IMR-90 (cell line): ENCODE data around the gene ASRGL1. TPM values are rescaled to one million over a fixed set of nuclear protein-coding genes. Genes with fewer than 3 reads are reported as not detected.

Experiments
- ATAC-seq: fragments of 200-7000 bp; cut with Tn5 transposase; 2 replicates; pipeline ENCODE4 v1.9.1; 2020; ENCODE audit warnings: low read depth, mild to moderate bottlenecking, moderate library complexity
- BruUV-seq: library from RNA; stranded (reverse); fragments of 400-500 nt; replicated peaks from 2 replicates; lab custom pipeline; 2021; lab: Mats Ljungman, UMichigan
- CTCF ChIA-PET: fragments of 300-600 bp; formaldehyde crosslinking; extraction: SDS; loops from one replicate; lab custom pipeline; 2021; ENCODE audit warnings: antibody characterized with exemption; lab: Yijun Ruan, JAX
- POLR2A ChIA-PET: fragments of 300-600 bp; sonication (Branson Sonifier 250); formaldehyde crosslinking; loops from one replicate; lab custom pipeline; 2022; ENCODE audit warnings: antibody characterized with exemption; ENCODE audit not compliant: unreplicated experiment; lab: Charles Lee
- DNase-seq: peaks from one replicate; pipeline ENCODE4 v3.0.0; 2013
- H2AFZ ChIP-seq: replicated peaks from 2 replicates; pipeline ENCODE3; 2013; ENCODE audit warnings: low read length, mild to moderate bottlenecking; ENCODE audit not compliant: poor library complexity
- H2AK5ac ChIP-seq: 2 replicates; pipeline ENCODE4 v1.6.1; 2013; ENCODE audit warnings: low read depth, low read length, inconsistent platforms
- H2AK9ac ChIP-seq: replicated peaks from 2 replicates; pipeline ENCODE3; 2013; ENCODE audit warnings: mild to moderate bottlenecking, low read depth, low read length, moderate library complexity; ENCODE audit not compliant: poor library complexity
- H2BK120ac ChIP-seq: 2 replicates; pipeline ENCODE4 v1.6.1; 2013; ENCODE audit warnings: low read depth, low read length, inconsistent platforms
- H2BK15ac ChIP-seq: 3 replicates; pipeline ENCODE4 v1.6.1; 2013; ENCODE audit warnings: low read depth, low read length, inconsistent platforms
- H2BK20ac ChIP-seq: 2 replicates; pipeline ENCODE4 v1.6.1; 2013; ENCODE audit warnings: low read depth, mild to moderate bottlenecking, inconsistent platforms, low read length, moderate library complexity
- H2BK5ac ChIP-seq: 2 replicates; pipeline ENCODE4 v1.6.1; 2013; ENCODE audit warnings: mild to moderate bottlenecking, low read depth, low read length, inconsistent platforms; ENCODE audit not compliant: poor library complexity, severe bottlenecking
- H3K14ac ChIP-seq: replicated peaks from 2 replicates; pipeline ENCODE4 v1.6.1; 2013; ENCODE audit warnings: low read depth, low read length, inconsistent platforms
- H3K18ac ChIP-seq: 2 replicates; pipeline ENCODE4 v1.6.1; 2013; ENCODE audit warnings: low read depth, low read length, control low read depth
- H3K23ac ChIP-seq: 2 replicates; pipeline ENCODE4 v1.6.1; 2013; ENCODE audit warnings: low read depth, low read length, inconsistent platforms
- H3K27ac ChIP-seq: 2 replicates; pipeline ENCODE4 v1.5.1; 2013; ENCODE audit warnings: mild to moderate bottlenecking, control low read depth, low read length; ENCODE audit not compliant: insufficient read depth
- H3K27me3 ChIP-seq: 2 replicates; pipeline ENCODE4 v1.6.1; 2013; ENCODE audit warnings: low read length; ENCODE audit not compliant: control insufficient read depth, insufficient read depth
- H3K36me3 ChIP-seq: 2 replicates; pipeline ENCODE4 v1.6.1; 2013; ENCODE audit warnings: low read length, mixed read lengths; ENCODE audit not compliant: control insufficient read depth, insufficient read depth
- H3K4ac ChIP-seq: 2 replicates; pipeline ENCODE4 v1.6.1; 2013; ENCODE audit warnings: low read depth, low read length, inconsistent platforms
- H3K4me1 ChIP-seq: 2 replicates; pipeline ENCODE4 v1.6.1; 2013; ENCODE audit warnings: low read length, mixed read lengths; ENCODE audit not compliant: control insufficient read depth, insufficient read depth
- H3K4me2 ChIP-seq: 2 replicates; pipeline ENCODE4 v1.6.1; 2013; ENCODE audit warnings: low read depth, mild to moderate bottlenecking, control low read depth, low read length, moderate library complexity
- H3K4me3 ChIP-seq: 2 replicates; pipeline ENCODE4 v1.5.1; 2013; ENCODE audit warnings: low read depth, mild to moderate bottlenecking, control low read depth, low read length, moderate library complexity; ENCODE audit not compliant: insufficient read depth
- H3K56ac ChIP-seq: 2 replicates; pipeline ENCODE4 v1.6.1; 2013; ENCODE audit warnings: low read length, inconsistent platforms; ENCODE audit not compliant: insufficient read depth; ENCODE audit errors: extremely low read depth
- H3K79me1 ChIP-seq, 2 experiments: 2 replicates each; pipeline ENCODE4 v1.6.1; 2013; ENCODE audit warnings: low read length in 2 of 2, inconsistent platforms in 1 of 2, low read depth in 1 of 2
- H3K9ac ChIP-seq: 2 replicates; pipeline ENCODE4 v1.6.1; 2013; ENCODE audit warnings: low read depth, low read length, control low read depth
- H3K9me1 ChIP-seq: 2 replicates; pipeline ENCODE4 v1.6.1; 2013; ENCODE audit warnings: low read length, inconsistent platforms; ENCODE audit not compliant: insufficient read depth
- H3K9me3 ChIP-seq: 2 replicates; pipeline ENCODE4 v1.6.1; 2013; ENCODE audit warnings: low read length; ENCODE audit not compliant: control insufficient read depth, insufficient read depth
- H4K20me1 ChIP-seq: 2 replicates; pipeline ENCODE4 v1.6.1; 2013; ENCODE audit warnings: low read length, inconsistent platforms; ENCODE audit not compliant: insufficient read depth
- H4K5ac ChIP-seq: 2 replicates; pipeline ENCODE4 v1.6.1; 2013; ENCODE audit warnings: mild to moderate bottlenecking, low read depth, low read length, control low read depth
- H4K8ac ChIP-seq, 2 experiments: 2 replicates each; pipeline ENCODE4 v1.6.1; 2013; ENCODE audit warnings: low read depth in 2 of 2, low read length in 2 of 2, control low read depth in 1 of 2, inconsistent platforms in 1 of 2
- H4K91ac ChIP-seq: 2 replicates; pipeline ENCODE4 v1.6.1; 2013; ENCODE audit warnings: low read depth, low read length, inconsistent platforms; ENCODE audit not compliant: insufficient read depth
- BHLHE40 ChIP-seq: fragments of 150-350 bp; IDR thresholded peaks from 2 replicates; pipeline ENCODE4 v1.6.1; 2016; ENCODE audit warnings: mild to moderate bottlenecking, low read depth, low read length
- CEBPB ChIP-seq: IDR thresholded peaks from 2 replicates; pipeline ENCODE4 v1.6.1; 2012; ENCODE audit warnings: low read depth, low read length, improper control_type of control experiment
- CHD1 ChIP-seq: IDR thresholded peaks from 2 replicates; pipeline ENCODE4 v1.6.1; 2012; ENCODE audit warnings: low read depth, low read length, improper control_type of control experiment
- FOS ChIP-seq: fragments of 150-350 bp; IDR thresholded peaks from 2 replicates; pipeline ENCODE4 v1.6.1; 2016; ENCODE audit warnings: low read depth, low read length
- MAFK ChIP-seq: IDR thresholded peaks from 2 replicates; pipeline ENCODE4 v1.6.1; 2012; ENCODE audit warnings: low read depth, low read length, improper control_type of control experiment
- MAZ ChIP-seq: IDR thresholded peaks from 2 replicates; pipeline ENCODE4 v1.6.1; 2012; ENCODE audit warnings: low read depth, mild to moderate bottlenecking, low read length, improper control_type of control experiment, moderate library complexity, borderline replicate concordance
- MXI1 ChIP-seq: IDR thresholded peaks from 2 replicates; pipeline ENCODE4 v1.6.1; 2012; ENCODE audit warnings: low read depth, mild to moderate bottlenecking, low read length, moderate library complexity, borderline replicate concordance
- NFE2L2 ChIP-seq: fragments of 150-350 bp; IDR thresholded peaks from 2 replicates; pipeline ENCODE4 v1.6.1; 2016; ENCODE audit warnings: low read depth, mild to moderate bottlenecking, low read length
- POLR2A ChIP-seq: IDR thresholded peaks from 2 replicates; pipeline ENCODE4 v1.6.1; 2012; ENCODE audit warnings: mild to moderate bottlenecking, low read depth, low read length
- RAD21 ChIP-seq: IDR thresholded peaks from 2 replicates; pipeline ENCODE4 v1.6.1; 2012; ENCODE audit warnings: low read length, improper control_type of control experiment
- RCOR1 ChIP-seq: IDR thresholded peaks from 2 replicates; pipeline ENCODE4 v1.6.1; 2012; ENCODE audit warnings: mild to moderate bottlenecking, low read length, improper control_type of control experiment; ENCODE audit not compliant: insufficient replicate concordance
- RFX5 ChIP-seq: IDR thresholded peaks from 2 replicates; pipeline ENCODE4 v1.8.0; 2012; ENCODE audit warnings: low read depth, mild to moderate bottlenecking, low read length, moderate library complexity
- SMC3 ChIP-seq: fragments of 150-350 bp; IDR thresholded peaks from 2 replicates; pipeline ENCODE4 v1.6.1; 2016; ENCODE audit warnings: low read depth, mild to moderate bottlenecking, antibody characterized with exemption, low read length, moderate library complexity
- WGBS, 2 experiments: methylation state at CpG; one replicate each; pipeline versions ENCODE4 v1.1.5 to v1.1.7; 2013; ENCODE audit warnings: missing lambda C conversion rate in 2 of 2; ENCODE audit not compliant: insufficient read length in 1 of 2; ENCODE audit errors: extremely low coverage in 2 of 2; 5-methylcytosine and 5-hydroxymethylcytosine counted together
- dilution Hi-C: fragments of 300-500 bp; cut with HindIII; formaldehyde crosslinking; loops from one replicate; pipeline ENCODE4 v1.14.3; 2018; ENCODE audit warnings: low sequenced_read_pairs; ENCODE audit not compliant: unreplicated experiment
- in situ Hi-C: fragments of 300-500 bp; cut with MboI; formaldehyde crosslinking; loops from 3 replicates; pipeline ENCODE4 v1.14.3; 2019; ENCODE audit warnings: low sequenced_read_pairs, inconsistent platforms, mixed read lengths
- intact Hi-C: fragments of 100-400 bp; cut with micrococcal nuclease; formaldehyde crosslinking; loops from 2 replicates; pipeline ENCODE4 v1.10.0; 2022
- polyA plus RNA-seq, 3 experiments: library from polyadenylated mRNA; depleted of rRNA; stranded (reverse); fragments of >200 nt; gene quantifications; 2 replicates each; pipeline ENCODE4 v1.2.3, GENCODE V29; 2012; ENCODE audit warnings: low replicate concordance in 1 of 3
- total RNA-seq: library from RNA; depleted of rRNA; stranded (reverse); fragments of >200 nt; gene quantifications from 2 replicates; pipeline ENCODE4 v1.2.3, GENCODE V29; 2012
- TF ChIP-seq, protein P1 (sequence below): conservative IDR thresholded peaks from 2 replicates; pipeline ENCODE4 v1.5.1; 2012; ENCODE audit warnings: mild to moderate bottlenecking, low read depth, low read length, improper control_type of control experiment
- TF ChIP-seq, protein P2 (sequence below): fragments of 150-350 bp; IDR thresholded peaks from 2 replicates; pipeline ENCODE4 v1.6.1; 2017; ENCODE audit warnings: mild to moderate bottlenecking, antibody characterized with exemption, low read length, low read depth
- TF ChIP-seq, protein P3 (sequence below): fragments of 150-350 bp; IDR thresholded peaks from 2 replicates; pipeline ENCODE4 v1.6.1; 2016; ENCODE audit warnings: low read depth, mild to moderate bottlenecking, low read length, moderate library complexity, borderline replicate concordance

The ASRGL1 gene
- total and polyA plus RNA-seq, 2 of the 4 experiments (the other 2 are of a cell fraction): 0.72 TPM; not detected in 1

DNA sequence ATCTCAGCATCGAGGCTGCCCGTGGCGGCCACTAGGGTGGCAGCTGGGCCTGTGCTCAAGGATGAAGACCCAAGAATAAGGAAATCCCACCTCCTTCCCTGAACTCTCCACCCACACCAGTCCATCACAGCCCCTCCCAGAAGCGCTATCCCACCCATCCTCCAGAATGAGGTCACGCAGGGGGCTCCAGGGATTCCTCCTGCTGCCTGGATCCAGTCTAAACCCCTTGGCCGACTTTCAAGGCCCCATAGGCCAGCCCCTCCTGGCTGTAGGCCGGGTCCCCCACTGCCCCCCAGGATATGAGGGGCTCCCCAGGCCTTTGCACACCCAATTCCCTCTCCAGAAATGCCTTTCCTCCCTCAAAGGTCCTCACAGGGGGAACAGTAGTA, 62.6 kb downstream of the ASRGL1 start:
- intact Hi-C loops: no loop called here
- in situ Hi-C loops: loop anchor here (5.0 to 25.0 kb wide), 3 partner anchors 157 to 462 kb away; no protein-coding TSS in a partner anchor

More for the DNA sequence above, 62.6 kb downstream of the ASRGL1 start:
- Histone ChIP-seq H4K8ac (no peak overlapping the region; a peak in 1 of 4 replicates), H4K5ac (no peak overlapping the region), H3K9me3 (no peaks in the 10 kb centered on the region), H3K4me2 (no peak overlapping the region), H3K56ac (no peak overlapping the region), H2AK5ac (no peak overlapping the region), H2AFZ (no peak overlapping the region), H2BK5ac (no peak overlapping the region), H2BK15ac (no peak overlapping the region), H3K36me3 (no peaks in the 10 kb centered on the region), H3K23ac (no peak overlapping the region), H3K18ac (no peak overlapping the region), H3K79me1 (no peaks in the 10 kb centered on the region), H3K27ac (no peak overlapping the region), H3K4me1 (peaks cover 22% of the 10 kb centered on the region), H3K14ac (no peak overlapping the region), H3K9ac (no peak overlapping the region), H2BK120ac (no peak overlapping the region), H3K27me3 (no peaks in the 10 kb centered on the region), H3K4ac (no peak overlapping the region; the same call in 1 of the 2 replicates), H3K9me1 (no peaks in the 10 kb centered on the region), H4K20me1 (no peaks in the 10 kb centered on the region), H4K91ac (no peak overlapping the region), H3K4me3 (no peak overlapping the region), H2BK20ac (no peak overlapping the region), H2AK9ac (no peak overlapping the region)
- POLR2A ChIA-PET: no interaction called here
- DNase-seq (no peak), ATAC-seq (no peak)
- CTCF ChIA-PET: interaction anchor here (1.7 to 2.2 kb wide), 3 partner anchors 25 to 161 kb away, joined by 7 to 9 read pairs (median 8); no protein-coding TSS in a partner anchor
- dilution Hi-C loops: no loop called here
- WGBS, 2 experiments: 29% methylated on average over 3 of the region's 7 CpGs; no CpG with 5 or more reads in 1 of the 2 experiments
- TF ChIP-seq POLR2A (no peak), RFX5 (no peak), CHD1 (no peak), RCOR1 (no peak), MAFK (no peak), CEBPB (no peak), BHLHE40 (no peak), SMC3 (no peak), MXI1 (no peak), MAZ (no peak), FOS (no peak), NFE2L2 (no peak), RAD21 (no peak)
- TF ChIP-seq, protein P1, sequence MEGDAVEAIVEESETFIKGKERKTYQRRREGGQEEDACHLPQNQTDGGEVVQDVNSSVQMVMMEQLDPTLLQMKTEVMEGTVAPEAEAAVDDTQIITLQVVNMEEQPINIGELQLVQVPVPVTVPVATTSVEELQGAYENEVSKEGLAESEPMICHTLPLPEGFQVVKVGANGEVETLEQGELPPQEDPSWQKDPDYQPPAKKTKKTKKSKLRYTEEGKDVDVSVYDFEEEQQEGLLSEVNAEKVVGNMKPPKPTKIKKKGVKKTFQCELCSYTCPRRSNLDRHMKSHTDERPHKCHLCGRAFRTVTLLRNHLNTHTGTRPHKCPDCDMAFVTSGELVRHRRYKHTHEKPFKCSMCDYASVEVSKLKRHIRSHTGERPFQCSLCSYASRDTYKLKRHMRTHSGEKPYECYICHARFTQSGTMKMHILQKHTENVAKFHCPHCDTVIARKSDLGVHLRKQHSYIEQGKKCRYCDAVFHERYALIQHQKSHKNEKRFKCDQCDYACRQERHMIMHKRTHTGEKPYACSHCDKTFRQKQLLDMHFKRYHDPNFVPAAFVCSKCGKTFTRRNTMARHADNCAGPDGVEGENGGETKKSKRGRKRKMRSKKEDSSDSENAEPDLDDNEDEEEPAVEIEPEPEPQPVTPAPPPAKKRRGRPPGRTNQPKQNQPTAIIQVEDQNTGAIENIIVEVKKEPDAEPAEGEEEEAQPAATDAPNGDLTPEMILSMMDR: no peak
- TF ChIP-seq, protein P2, sequence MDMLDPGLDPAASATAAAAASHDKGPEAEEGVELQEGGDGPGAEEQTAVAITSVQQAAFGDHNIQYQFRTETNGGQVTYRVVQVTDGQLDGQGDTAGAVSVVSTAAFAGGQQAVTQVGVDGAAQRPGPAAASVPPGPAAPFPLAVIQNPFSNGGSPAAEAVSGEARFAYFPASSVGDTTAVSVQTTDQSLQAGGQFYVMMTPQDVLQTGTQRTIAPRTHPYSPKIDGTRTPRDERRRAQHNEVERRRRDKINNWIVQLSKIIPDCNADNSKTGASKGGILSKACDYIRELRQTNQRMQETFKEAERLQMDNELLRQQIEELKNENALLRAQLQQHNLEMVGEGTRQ: no peak
- TF ChIP-seq, protein P3, sequence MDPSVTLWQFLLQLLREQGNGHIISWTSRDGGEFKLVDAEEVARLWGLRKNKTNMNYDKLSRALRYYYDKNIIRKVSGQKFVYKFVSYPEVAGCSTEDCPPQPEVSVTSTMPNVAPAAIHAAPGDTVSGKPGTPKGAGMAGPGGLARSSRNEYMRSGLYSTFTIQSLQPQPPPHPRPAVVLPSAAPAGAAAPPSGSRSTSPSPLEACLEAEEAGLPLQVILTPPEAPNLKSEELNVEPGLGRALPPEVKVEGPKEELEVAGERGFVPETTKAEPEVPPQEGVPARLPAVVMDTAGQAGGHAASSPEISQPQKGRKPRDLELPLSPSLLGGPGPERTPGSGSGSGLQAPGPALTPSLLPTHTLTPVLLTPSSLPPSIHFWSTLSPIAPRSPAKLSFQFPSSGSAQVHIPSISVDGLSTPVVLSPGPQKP: no peak
- BruUV-seq: no TSS peak
